ENCODE results near the gene CCNT1. TPM values are rescaled to one million over a fixed set of nuclear protein-coding genes. Genes with fewer than 3 reads are reported as not detected.
"Not testable (repeated sequence)": the region's sequence is repeated elsewhere in the genome, so short reads cannot be mapped to it uniquely, and the experiment has no call there.

CCNT1 gene
- 20.1 TPM for polyA plus RNA-seq (2012; ENCODE audit: insufficient read depth, insufficient read length)

DNA sequence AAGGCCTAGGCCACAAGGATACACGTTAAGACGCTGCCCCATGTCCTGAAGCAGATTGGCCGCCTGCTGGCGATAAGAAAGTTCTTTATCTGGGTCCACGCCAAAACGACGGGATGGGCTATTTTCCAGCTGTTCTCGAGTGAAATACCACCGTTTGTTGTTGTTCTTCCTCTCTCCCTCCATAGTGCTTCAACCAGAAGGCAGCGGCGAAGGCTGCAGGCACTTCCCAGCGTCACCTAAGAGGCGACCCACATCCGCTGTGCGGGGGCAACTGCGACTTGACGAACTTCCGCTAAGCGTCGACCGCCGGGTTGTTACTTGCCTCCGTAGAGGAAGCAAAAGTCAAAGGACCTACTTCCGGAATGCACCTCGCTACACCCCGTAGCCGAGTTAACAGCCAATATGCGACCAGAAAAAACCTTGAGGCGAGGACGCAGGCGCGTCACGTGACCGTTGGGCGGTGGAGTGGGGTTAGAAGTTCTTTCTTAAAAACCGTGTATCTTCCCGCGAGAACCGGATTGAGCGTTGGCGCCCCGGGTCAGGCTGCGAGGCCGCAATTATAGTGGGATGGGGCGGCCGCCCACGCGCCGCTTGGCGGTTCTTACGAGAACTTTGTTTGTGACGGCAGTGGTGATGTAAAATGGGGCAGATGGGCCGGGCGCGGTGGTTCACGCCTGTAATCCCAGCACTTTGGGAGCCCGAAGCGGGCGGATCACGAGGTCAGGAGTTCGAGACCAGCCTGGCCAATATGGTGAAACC lies at the start of gene CCNT1:
TSS of gene CCNT1 (minus strand) at position 215 of the 759 bp plus-strand sequence. CDS start at position 183, 32 bp downstream.
- DNase-seq (ENCODE audit: low read depth, low spot score): peak; percentile 100
- H3K4me3 ChIP-seq (ENCODE audit: low read length): peak within 1 kb of the TSS; percentile 91

DNA sequence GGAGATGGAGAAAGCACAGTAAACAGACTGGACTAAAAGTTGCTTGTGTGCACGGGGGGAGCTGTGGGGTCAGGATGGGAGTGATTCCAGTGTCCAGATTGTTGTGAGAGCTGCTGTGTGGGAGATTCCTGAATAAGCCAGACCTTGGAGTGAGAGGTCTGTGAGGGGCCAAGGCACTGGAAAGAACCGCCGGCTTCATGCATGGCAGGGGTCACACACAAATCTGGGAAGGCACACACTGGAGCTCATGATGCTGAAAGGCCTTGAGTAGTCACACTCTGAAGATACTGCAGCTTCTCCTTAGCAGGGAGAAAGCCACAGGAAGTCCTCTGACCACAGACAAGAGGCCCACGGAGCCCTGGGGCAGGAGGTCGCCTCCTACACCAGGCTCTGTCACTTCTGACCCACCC lies 49.3 kb upstream of the CCNT1 start:
- H3K4me3 ChIP-seq (ENCODE audit: low read length): no peak overlapping the region
- no peak for DNase-seq (ENCODE audit: low read depth, low spot score)

DNA sequence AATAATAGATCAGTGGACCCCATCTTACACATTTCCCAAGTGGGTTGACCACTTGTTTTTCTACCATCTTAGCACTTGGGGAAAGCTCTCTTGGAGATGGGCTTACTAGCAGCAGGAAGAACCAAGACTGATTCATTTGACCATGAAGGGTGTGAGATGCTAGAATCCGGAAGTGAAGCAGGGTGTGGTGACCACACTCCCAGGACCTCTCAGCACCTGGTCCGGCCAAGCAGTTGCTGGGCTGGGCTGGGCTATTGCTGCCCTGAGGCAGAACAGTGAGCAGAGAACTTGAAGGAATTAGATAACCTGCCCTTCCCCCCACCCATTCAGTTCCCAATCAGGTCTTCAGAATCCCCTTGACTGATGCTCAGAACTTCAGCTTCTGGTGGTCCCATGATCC lies 48.0 kb upstream of the CCNT1 start:
- H3K4me3 ChIP-seq (ENCODE audit: low read length): no peak overlapping the region
- no peak for DNase-seq (ENCODE audit: low read depth, low spot score)

DNA sequence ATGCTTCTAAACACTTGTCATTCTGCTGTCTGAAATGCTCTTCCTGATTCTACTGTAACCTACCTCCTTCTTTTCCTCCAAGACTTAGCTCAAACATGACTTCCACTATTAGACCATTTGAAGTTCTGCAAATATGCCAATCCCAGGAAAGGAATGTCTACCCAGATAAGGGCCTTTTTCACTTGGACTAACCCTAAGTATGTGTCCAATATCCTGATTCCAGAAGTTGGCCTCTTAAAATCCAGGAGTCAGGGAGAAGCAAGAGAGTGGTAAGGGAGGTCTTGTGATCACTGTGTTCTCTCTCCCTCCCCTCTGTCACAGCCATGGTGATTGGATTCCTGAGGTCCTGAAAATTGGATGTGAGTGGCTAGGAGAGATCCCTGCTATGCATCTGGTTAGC lies 42.2 kb upstream of the CCNT1 start:
- DNase-seq (ENCODE audit: low read depth, low spot score): no peak

DNA sequence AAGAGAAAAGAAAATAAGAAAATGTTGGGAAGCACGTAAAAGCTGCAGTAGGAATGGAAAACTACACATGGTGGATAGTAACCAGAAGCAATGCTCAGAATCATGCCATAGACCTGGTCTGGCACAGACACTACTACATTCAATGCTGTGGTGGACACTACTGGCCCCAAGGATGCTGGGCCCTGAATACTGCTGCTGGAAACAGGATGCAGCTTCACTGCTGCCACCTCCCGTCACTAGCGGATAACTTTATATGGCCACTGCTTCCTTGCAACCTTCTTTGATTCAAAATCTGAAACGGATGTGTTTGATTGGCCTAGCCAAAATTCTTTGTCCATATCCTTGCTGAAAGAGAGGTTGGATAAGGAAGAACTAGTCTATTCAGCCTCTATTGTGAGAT lies 41.7 kb upstream of the CCNT1 start:
- no peak overlapping the region for H3K4me3 ChIP-seq (ENCODE audit: low read length)
- DNase-seq (ENCODE audit: low read depth, low spot score): no peak

More for the DNA sequence above, 42.2 kb upstream of the CCNT1 start:
- H3K4me3 ChIP-seq (ENCODE audit: low read length): no peak overlapping the region

DNA sequence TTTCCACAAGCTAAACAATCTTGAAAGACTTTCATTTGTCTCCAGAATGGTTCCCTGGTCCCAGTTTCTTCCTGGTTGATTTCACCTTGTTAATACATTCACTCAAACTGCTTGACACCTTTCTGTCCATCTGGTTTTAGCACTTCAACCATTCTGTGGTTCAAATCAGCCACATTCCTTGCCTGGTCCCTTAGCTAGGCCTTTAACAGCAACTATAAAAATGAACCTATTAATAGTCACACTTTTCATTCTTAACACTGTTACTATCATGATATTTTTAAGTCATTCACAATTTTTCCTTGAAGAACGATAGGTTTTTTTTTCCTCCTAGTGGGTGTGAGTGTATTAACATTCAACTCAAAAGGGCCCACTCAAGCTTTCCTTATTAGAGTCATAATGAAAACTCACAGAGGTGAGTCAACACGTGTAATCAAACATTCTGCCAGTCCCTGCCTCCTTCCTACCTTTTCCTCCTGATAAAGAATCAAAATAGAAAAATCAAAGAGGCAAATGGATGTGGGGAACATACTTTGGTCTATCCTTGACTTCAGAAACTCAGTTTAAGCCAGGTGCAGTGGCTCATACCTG lies 34.4 kb upstream of the CCNT1 start:
- H3K4me3 ChIP-seq (ENCODE audit: low read length): no peak overlapping the region

DNA sequence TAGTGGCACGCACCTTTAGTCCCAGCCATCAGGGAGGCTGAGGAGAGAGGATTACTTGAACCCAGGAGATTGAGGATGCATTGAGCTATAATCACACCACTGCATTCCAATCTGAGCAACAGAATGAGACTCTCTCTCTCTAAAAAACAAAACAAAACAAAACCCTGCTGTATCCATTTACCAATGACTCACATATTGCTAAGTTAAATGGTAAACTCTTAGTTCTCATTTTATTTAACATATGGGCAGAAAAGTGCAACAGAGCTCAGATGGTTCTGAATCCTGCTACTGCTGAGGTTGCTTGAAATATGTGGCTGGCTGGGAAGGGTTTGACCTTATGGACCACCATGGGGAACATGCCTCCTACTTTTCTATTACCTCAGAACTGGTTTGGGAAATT lies 33.7 kb upstream of the CCNT1 start:
- no peak overlapping the region for H3K4me3 ChIP-seq (ENCODE audit: low read length)
- DNase-seq (ENCODE audit: low read depth, low spot score): no peak

More for the DNA sequence above, 34.4 kb upstream of the CCNT1 start:
- no peak for DNase-seq (ENCODE audit: low read depth, low spot score)

DNA sequence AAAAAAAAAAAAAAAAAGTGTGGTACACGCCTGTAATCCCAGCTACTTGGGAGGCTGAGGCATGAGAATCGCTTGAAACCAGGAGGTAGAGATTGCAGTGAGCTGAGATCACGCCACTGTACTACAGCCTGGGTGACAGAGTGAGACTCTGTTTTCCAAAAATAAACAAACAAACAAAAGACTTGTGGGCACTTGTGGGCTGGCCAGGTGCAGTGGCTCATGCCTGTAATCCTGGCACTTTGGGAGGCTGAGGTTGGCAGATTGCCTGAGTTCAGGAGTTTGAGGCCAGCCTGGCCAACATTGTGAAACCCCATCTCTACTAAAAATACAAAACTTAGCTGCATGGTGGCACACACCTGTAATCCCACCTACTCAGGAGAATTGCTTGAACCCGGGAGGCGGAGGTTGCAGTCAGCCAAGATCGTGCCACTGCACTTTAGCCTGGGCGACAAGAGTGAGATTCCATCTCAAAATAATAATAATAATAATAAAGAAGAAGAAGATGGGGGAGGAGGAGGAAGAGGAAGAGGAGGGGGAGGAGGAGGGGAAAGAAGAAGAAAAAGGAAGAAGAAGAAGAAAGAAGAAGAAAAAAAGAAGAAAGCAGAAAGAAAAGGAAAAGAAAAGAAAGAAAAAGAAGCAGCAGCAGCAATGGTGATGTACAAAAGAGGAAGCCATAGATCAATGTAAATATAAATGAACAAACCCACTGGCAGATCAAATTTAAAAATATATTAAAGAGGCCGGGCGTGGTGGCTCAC lies 27.9 kb upstream of the CCNT1 start:
- DNase-seq (ENCODE audit: low read depth, low spot score): no peak
- H3K4me3 ChIP-seq (ENCODE audit: low read length): no peak overlapping the region

DNA sequence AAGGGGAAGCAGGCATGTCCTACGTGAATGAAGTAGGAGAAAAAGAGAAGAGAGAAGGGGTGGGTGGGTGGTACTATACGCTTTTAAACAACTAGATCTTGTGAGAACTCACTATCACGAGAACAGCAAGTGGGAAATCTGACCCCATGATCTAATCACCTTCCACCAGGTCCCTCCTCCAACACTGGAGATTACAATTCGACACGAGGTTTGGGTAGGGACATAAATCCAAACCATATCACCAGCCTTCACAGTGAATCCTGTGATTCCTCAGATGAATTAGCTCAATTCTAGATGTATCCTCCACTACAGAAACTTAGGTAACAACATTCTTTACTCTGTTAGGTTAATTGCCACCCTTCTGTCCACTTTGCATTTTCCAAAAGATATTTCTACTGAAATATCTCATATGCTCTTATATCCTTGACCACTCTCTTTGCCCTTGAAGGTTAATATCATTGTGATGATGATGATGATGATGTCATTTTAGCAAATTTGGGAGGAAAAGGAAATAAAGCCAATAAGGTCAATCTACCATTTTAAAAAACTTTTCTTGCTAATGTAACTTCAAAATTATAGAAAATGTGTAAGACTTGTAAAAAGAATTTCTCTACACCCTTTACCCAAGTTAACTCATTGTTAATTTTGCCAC lies 23.2 kb upstream of the CCNT1 start:
- no peak for DNase-seq (ENCODE audit: low read depth, low spot score)

DNA sequence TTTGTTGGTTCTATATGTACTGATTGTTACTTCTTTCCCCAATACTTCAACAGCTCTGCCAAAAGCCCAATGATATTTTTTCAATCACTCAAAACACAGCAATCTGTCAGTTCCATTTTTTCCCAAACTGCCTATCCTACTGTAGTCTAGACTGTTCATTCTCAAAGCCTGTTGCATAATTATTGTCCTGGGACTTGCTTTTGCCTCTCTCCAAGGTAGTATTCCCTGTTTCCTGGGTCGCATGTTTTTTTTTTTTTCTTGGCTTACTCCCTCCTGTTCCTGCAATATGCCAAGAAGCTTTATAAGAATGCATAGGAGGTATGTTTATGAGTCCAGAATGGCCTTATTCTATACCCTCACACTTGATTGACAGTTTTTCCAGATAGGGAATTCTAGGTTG lies 19.9 kb upstream of the CCNT1 start:
- DNase-seq (ENCODE audit: low read depth, low spot score): no peak
- H3K4me3 ChIP-seq (ENCODE audit: low read length): no peak overlapping the region

More for the DNA sequence above, 23.2 kb upstream of the CCNT1 start:
- H3K4me3 ChIP-seq (ENCODE audit: low read length): no peak overlapping the region

DNA sequence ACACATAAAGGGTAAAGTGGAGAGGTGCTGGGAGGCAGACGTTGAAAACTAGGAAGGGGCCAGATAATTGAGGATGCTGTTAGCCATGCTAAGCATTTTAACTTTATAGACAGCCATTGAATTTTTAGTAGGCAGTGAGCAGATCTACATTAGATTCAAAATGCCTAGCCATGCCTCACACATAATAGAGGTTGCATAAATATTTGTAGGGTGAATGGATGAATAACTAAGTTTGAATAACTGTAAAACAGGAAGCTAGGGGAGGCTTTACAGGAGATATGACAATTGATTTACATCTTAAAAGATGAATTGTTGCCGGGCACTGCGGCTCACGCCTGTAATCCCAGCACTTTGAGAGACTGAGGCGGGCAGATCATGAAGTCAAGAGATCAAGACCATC lies 12.3 kb upstream of the CCNT1 start:
- no peak overlapping the region for H3K4me3 ChIP-seq (ENCODE audit: low read length)
- DNase-seq (ENCODE audit: low read depth, low spot score): no peak

DNA sequence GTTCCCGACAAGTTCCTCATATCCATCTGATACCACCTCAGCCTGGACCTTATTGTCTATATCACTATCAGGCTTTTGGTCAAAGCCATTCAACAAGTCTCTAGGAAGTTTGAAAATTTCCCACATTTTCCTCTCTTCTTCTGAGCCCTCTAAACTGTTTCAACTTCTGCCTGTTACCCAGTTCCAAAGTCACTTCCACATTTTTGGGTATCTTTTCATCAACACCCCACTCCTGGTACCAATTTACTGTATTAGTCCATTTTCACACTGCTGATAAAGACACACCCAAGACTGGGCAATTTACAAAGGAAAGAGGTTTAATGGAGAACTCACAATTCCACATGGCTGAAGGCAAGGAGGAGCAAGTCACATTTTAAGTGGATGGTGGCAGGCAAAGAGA lies 4.2 kb upstream of the CCNT1 start:
- not testable (repeated sequence) for H3K4me3 ChIP-seq (ENCODE audit: low read length); DNase-seq (ENCODE audit: low read depth, low spot score)

DNA sequence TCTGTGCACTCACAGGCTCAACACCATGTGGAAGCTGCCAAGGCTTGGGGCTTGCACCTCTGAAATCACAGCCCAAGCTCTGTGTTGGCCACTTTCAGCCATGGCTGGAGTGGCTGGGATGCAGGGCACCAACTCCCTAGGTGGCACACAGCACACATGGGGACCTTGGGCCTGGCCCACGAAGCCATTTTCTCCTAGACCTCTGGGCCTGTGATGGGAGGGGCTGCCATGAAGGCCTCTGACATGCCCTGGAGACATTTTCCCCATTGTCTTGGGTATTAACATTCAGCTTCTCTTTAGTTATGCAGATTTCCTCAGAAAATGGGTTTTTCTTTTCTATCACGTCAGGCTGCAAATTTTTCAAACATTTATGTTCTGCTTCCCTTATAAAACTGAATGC lies 3.7 kb upstream of the CCNT1 start:
- H3K4me3 ChIP-seq (ENCODE audit: low read length); DNase-seq (ENCODE audit: low read depth, low spot score): not testable (repeated sequence)

DNA sequence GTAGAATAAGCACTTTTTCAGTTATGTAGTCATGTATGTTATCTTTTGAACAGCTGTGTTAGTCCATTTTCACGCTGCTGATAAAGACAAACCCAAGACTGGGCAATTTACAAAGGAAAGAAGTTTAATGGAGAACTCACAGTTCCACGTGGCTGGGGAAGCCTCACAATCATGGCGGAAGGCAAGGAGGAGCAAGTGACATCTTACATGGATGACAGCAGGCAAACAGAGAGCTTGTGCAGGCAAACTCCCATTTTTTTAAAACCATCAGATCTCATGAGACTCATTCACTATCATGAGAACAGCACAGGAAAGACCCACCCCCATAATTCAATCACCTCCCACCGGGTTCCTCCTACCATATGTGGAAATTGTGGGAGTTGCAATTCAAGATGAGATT lies 2.5 kb upstream of the CCNT1 start:
- not testable (repeated sequence) for H3K4me3 ChIP-seq (ENCODE audit: low read length); DNase-seq (ENCODE audit: low read depth, low spot score)

DNA sequence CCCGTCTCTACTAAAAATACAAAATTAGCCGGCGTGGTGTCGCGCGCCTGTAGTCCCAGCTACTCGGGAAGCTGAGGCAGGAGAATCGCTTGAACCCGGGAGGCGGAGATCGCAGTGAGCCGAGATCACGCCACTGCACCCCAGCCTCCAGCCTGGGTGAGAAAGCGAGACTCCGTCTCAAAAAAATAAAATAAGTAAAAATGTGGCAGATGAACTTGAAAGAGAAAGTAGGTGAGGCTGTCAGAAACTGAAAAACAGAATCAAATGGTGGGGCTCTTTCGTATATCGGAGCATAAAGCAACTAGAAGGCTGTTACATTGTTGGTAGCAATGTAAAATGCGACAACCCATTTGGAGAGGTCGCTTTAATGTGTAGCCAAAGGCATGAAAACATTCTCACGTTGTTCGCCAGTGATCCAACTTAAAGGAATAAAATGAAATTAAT lies 767 bp upstream of the CCNT1 start:
- peak; percentile 8 for DNase-seq (ENCODE audit: low read depth, low spot score)

DNA sequence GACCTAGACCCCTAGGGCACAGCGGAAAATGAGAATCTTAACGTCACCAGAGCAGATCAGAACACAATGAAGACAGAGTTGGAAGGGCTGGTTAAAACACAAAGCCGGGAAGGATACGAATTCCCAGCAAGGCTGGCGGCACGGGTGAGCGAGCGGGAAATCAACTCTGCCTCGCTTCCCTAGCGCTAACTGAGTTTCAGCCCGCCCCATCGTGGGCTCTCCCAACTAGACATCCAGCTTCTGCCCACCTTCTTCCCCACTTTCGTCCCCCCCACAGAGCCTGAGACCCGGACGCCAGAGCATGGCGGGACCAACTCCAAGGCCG lies 377 bp downstream of the CCNT1 start:
- H3K4me3 ChIP-seq (ENCODE audit: low read length): peak overlapping the region; percentile 91
- no peak for DNase-seq (ENCODE audit: low read depth, low spot score)

More for the DNA sequence above, 767 bp upstream of the CCNT1 start:
- H3K4me3 ChIP-seq (ENCODE audit: low read length): peak overlapping the region; percentile 63

DNA sequence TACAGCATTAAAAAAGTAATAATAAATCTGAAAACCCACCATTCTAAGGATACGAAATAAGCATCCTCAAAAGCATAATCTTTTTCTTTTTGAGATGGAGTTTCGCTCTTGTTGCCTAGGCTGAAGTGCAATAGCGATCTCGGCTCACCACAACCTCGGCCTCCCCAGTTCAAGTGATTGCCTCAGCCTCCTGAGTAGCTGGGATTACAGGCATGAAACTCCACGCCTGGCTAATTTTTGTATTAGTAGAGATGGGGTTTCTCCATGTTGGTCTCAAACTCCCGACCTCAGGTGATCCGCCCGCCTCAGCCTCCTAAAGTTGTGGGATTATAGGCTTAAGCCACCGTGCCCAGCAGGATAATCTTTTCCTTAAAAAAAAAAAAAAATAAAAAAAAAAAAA lies 4.3 kb downstream of the CCNT1 start:
- DNase-seq (ENCODE audit: low read depth, low spot score): no peak

DNA sequence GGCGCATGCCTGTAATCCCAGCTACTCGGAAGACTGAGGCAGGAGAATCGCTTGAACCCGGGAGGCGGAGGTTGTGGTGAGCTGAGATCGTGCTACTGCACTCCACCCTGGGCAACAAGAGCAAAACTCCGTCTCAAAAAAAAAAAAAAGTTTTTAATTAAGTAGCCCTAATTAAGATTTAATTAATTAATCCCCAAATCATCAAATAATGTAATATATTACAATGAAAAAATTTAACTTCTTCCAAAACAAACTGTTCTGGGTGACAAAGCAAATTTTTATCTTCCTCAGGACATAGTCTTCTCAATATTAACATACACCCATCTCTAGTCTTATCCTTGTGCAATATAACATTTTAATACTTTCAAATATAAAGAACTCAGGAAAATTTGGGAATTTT lies 17.7 kb downstream of the CCNT1 start:
- DNase-seq (ENCODE audit: low read depth, low spot score); H3K4me3 ChIP-seq (ENCODE audit: low read length): not testable (repeated sequence)

More for the DNA sequence above, 4.3 kb downstream of the CCNT1 start:
- H3K4me3 ChIP-seq (ENCODE audit: low read length): no peak overlapping the region

DNA sequence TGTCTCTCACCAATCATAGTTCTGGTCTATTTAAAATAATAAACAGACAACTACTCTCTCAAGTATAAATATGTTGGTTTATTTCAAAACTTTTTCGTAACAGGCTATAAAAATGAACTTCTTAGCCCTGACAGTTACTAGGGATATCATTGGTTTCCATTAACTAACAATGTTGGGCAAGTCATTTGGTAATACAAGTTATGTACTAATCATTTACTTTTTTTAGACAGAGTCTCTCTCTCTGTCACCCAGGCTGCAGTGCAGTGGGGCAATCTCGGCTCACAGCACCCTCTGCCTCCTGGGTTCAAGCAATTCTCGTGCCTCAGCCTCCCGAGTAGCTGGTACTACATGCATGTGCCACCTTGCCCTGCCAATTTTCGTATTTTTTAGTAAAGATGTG lies 19.9 kb downstream of the CCNT1 start:
- DNase-seq (ENCODE audit: low read depth, low spot score): no peak
- H3K4me3 ChIP-seq (ENCODE audit: low read length): no peak overlapping the region

DNA sequence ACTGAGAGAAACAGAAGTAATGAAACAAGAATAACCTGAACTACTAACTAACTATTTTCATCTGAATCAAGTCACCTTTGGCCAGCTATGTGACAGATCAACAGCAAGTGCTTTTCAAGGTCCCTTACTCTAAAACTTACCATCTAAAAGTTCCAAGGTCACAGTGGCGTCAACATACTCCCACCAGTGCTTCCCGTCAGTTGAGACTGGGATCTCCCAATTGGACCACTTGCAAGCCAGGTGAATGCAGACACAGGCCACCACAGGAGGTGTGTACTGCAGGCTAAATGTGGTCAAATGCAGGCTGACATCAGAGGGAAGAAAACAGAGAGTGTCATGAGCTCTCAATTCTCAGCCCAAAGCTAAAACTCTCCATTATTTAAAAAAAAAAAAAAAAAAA lies 20.6 kb downstream of the CCNT1 start:
- H3K4me3 ChIP-seq (ENCODE audit: low read length): no peak overlapping the region
- no peak for DNase-seq (ENCODE audit: low read depth, low spot score)
